GM18499 (cell line): ENCODE data around the gene CUEDC1.

Source experiments
- ATAC-seq: cut with Tn5 transposase; IDR thresholded peaks from one replicate; pipeline ENCODE4 v1.9.1; 2021; ENCODE audit warnings: moderate number of reproducible peaks; ENCODE audit not compliant: insufficient read depth, unreplicated experiment

Gene CUEDC1

DNA sequence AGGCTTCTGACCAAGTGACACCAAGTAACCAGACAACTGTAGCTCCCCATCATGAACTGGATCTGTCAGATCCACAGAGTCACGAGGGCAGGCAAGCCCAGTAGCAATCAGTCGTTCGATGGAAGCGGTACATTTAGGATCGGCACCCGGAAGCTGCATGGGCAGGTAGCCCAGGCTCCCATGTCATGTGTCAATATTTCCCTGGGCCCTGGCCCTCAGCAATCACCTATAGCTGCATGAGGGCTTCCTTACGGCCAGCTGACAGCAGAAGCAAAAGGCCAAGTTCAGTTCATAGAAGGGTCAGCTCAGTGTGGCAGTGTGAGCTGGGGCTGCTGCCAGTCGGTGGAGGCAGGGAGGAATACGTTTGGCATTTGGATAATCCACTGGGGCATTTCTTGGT is 137.1 kb downstream of the CUEDC1 start:
- ATAC-seq: no peak

DNA sequence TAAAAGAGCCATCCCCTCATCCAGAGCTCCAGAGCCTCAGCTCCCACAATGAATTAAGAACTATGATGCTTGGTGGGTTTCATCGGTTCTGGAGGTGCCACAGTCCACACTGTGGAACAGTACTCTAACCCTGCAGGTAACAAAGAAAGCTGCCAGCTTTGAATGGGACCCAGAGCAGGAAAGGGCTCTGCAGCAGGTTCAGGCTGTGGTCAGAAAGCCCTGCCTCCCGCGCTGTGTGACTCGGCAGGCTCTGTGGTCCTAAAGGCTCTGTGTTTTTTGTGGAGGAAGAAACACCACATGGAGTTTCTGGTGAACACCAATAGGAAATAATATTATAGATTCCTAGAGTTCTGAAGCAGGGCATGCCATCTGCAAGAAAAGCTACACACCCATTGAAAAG is 137.9 kb downstream of the CUEDC1 start:
- ATAC-seq: no peak

DNA sequence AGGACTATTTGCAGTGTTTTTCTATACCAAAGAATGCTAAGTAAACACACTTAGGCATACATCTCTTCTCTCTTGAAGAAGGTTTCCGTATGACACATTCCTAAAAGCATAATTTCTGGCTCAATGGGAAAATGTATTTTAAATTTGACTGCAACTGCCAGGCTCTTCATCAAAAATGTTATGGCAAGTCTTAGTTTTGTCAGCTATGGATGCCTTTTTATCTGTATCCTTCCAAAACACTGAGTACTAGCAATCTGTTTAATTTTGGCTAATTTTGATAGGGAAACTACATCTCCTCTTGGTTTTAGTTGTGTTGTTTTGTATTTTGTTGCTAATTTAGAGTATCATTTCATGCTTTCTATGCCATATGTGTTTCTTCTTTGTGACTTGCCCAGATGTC is 140.8 kb downstream of the CUEDC1 start:
- ATAC-seq: no peak

DNA sequence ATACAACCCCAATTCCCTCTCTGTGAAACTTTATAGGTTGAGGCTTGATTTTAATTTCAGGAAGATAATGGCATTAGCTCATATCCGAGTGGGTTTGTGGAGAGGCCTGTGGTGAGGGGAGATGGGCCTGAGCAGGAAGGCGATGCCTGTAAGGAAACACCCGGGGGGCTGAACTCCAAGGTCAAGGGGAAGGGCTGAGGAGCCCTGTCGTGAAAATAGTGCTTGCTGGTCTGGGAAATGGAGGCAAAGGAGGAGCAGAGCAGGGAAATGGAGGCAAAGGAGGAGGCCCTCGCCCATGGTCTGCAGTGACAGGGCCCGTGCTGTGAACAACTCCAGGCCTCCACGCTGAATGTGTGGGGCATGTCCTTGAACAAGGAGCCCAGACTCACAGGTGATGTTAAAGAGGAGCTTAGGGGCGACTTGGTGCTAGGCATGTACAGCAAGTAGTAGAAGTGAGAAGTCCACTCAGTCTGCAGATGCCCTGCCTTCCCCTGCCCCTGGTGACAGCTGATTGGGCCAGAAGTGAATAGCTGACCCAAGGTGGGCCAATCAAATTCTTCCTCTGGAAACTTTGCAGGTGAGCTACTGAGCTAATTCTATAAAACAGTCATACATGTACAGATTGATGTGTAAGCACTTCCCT is 143.5 kb downstream of the CUEDC1 start:
- no peak for ATAC-seq
